GM12878 (cell line): ENCODE measurements around the gene VCPKMT. TPM values are rescaled to one million over a fixed set of nuclear protein-coding genes. Genes with fewer than 3 reads are reported as not detected.

Experiments used
- BCLAF1 ChIP-seq: fragments of 450-650 bp; IDR thresholded peaks from 2 replicates; pipeline ENCODE4 v1.6.1; 2017; ENCODE audit warnings: antibody characterized with exemption, mild to moderate bottlenecking, moderate library complexity
- BMI1 ChIP-seq: fragments of 450-650 bp; IDR thresholded peaks from 2 replicates; pipeline ENCODE4 v1.6.1; 2016; ENCODE audit warnings: mild to moderate bottlenecking, moderate library complexity, borderline replicate concordance
- CEBPB ChIP-seq, 2 experiments: fragments of 150-350 bp in 1 of 2; IDR thresholded peaks; 2 replicates each; pipeline ENCODE4 v1.6.1; 2012 to 2014; ENCODE audit warnings: low read depth in 2 of 2, low read length in 2 of 2, borderline replicate concordance in 1 of 2, inconsistent platforms in 1 of 2
- FOXK2 ChIP-seq: fragments of 450-650 bp; IDR thresholded peaks from 2 replicates; pipeline ENCODE4 v1.6.1; 2017; ENCODE audit warnings: mild to moderate bottlenecking, moderate library complexity
- FOXM1 ChIP-seq: IDR thresholded peaks from 2 replicates; pipeline ENCODE4 v1.6.1; 2012; ENCODE audit warnings: low read depth, mild to moderate bottlenecking, inconsistent platforms, low read length, moderate library complexity
- HDAC6 ChIP-seq: fragments of 200-600 bp; sonication (generic); IDR thresholded peaks from one replicate; pipeline ENCODE4 v1.8.0; 2017; ENCODE audit warnings: antibody characterized with exemption; ENCODE audit not compliant: unreplicated experiment
- IRF4 ChIP-seq: IDR thresholded peaks from 2 replicates; pipeline ENCODE4 v1.6.1; 2011; ENCODE audit warnings: low read depth, low read length
- PAX8 ChIP-seq: fragments of 450-650 bp; IDR thresholded peaks from 2 replicates; pipeline ENCODE4 v1.6.1; 2017; ENCODE audit warnings: mild to moderate bottlenecking, moderate library complexity
- PKNOX1 ChIP-seq: fragments of 450-650 bp; IDR thresholded peaks from 2 replicates; pipeline ENCODE4 v1.6.1; 2016; ENCODE audit warnings: mild to moderate bottlenecking
- POLR2AphosphoS2 ChIP-seq: IDR thresholded peaks from 2 replicates; pipeline ENCODE4 v1.6.1; 2011; ENCODE audit warnings: low read depth, mild to moderate bottlenecking, low read length, improper control_type of control experiment, moderate library complexity
- REST ChIP-seq: IDR thresholded peaks from 2 replicates; pipeline ENCODE4 v1.6.1; 2012; ENCODE audit warnings: mild to moderate bottlenecking, low read depth, low read length
- RFX5 ChIP-seq: IDR thresholded peaks from 2 replicates; pipeline ENCODE4 v1.6.1; 2011; ENCODE audit warnings: low read depth, low read length, improper control_type of control experiment
- ZBED1 ChIP-seq: IDR thresholded peaks from 2 replicates; pipeline ENCODE4 v1.6.1; 2016; ENCODE audit warnings: borderline replicate concordance
- polyA plus RNA-seq, 11 experiments: library from polyadenylated mRNA; depleted of rRNA in 4 of 11; unstranded in 6 of 11; stranded (reverse) in 5 of 11; fragments of >200 nt; fragmentation: Nextera tagmentation in 4 of 11; fragmentation: Illumina TruSeq in 1 of 11; extraction: Ambion mirVana in 4 of 11; extraction: Trizol in 1 of 11; gene quantifications; 1 replicate in 1 of 11; 2 replicates in 10 of 11; pipeline versions ENCODE4 v1.2.1 to v1.2.3, GENCODE V29; 2011 to 2016; ENCODE audit warnings: inconsistent platforms in 2 of 11, missing spikeins in 2 of 11, low read depth in 1 of 11
- total RNA-seq, 4 experiments: library from RNA; depleted of rRNA in 3 of 4; stranded (reverse); fragments of >200 nt in 3 of 4; fragmentation: Illumina TruSeq in 1 of 4; extraction: Trizol in 1 of 4; gene quantifications; 2 replicates each; pipeline versions ENCODE4 v1.2.1 to v1.2.3, GENCODE V29; 2013 to 2021
- TF ChIP-seq, protein P1 (sequence below): fragments of 450-650 bp; formaldehyde crosslinking; IDR thresholded peaks from 2 replicates; pipeline ENCODE4 v1.4.0; 2022; ENCODE audit warnings: mild to moderate bottlenecking, moderate library complexity

Gene VCPKMT
- total and polyA plus RNA-seq, 10 of the 15 experiments (the other 5 are each of a cell fraction or from before 2014, with no cell fraction given): 8.5 to 18.4 (median 12.8) TPM

GRCh38 chr14:50082784-50083466 is 33.4 kb downstream of the VCPKMT start (continued):
- TF ChIP-seq, protein P1, sequence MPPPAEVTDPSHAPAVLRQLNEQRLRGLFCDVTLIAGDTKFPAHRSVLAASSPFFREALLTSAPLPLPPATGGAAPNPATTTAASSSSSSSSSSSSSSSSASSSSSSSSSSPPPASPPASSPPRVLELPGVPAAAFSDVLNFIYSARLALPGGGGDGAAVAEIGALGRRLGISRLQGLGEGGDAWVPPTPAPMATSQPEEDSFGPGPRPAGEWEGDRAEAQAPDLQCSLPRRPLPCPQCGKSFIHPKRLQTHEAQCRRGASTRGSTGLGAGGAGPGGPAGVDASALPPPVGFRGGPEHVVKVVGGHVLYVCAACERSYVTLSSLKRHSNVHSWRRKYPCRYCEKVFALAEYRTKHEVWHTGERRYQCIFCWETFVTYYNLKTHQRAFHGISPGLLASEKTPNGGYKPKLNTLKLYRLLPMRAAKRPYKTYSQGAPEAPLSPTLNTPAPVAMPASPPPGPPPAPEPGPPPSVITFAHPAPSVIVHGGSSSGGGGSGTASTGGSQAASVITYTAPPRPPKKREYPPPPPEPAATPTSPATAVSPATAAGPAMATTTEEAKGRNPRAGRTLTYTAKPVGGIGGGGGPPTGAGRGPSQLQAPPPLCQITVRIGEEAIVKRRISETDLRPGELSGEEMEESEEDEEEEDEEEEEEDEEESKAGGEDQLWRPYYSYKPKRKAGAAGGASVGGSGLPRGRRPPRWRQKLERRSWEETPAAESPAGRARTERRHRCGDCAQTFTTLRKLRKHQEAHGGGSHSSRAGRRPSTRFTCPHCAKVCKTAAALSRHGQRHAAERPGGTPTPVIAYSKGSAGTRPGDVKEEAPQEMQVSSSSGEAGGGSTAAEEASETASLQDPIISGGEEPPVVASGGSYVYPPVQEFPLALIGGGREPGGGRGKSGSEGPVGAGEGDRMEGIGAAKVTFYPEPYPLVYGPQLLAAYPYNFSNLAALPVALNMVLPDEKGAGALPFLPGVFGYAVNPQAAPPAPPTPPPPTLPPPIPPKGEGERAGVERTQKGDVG (CRISPR knock-in tag): no peak
- TF ChIP-seq BMI1 (peak; percentile 64; the same call in 1 of the 2 replicates), FOXK2 (no peak), REST (no peak; the same call in 1 of the 2 replicates), RFX5 (no peak), FOXM1 (peak; percentile 85; the same call in 1 of the 2 replicates), PAX8 (no peak), IRF4 (peak; percentile 87), PKNOX1 (peak; percentile 61; the same call in 1 of the 2 replicates), POLR2AphosphoS2 (peak; percentile 32; the same call in 1 of the 2 replicates), ZBED1 (peak; percentile 76; the same call in 1 of the 2 replicates), BCLAF1 (no peak), CEBPB (IDR thresholded peaks at IDR 0.05; ENCODE audit: borderline replicate concordance in 1 of 2, low read depth in 2 of 2, low read length in 2 of 2) (peak; percentile 37 to 58; a peak in 2 of 4 replicates), HDAC6 (no peak)
